ENCODE measurements around the gene TNP1. TPM values are rescaled to one million over a fixed set of nuclear protein-coding genes. Genes with fewer than 3 reads are reported as not detected.

The TNP1 gene
- total RNA-seq, 4 donors from 2014 or later: not detected

DNA sequence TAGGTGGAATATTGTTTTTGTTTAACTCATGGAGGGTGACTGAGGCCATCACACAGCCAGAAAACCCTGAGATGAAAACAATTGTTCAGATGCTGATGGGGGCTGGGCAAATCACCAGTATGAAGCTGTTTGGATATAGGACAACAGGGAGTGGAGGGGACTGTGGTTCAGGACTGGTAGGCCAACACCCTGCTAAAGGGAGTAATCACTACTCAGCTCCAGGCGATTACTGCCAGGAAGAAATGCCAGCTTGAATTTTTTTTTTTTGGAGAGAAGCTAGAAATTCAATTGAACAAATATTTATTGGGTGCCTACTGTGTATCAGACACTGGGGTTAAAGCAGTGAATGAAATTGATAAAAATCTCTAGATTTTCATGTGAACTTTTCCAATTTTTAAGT is 37.4 kb downstream of the TNP1 start:
- in situ Hi-C loops (cut with MboI; ENCODE audit: low pct_ligation_motif_present in 1 of 4, low pct_unique_long_range_greater_than_20kb in 1 of 4, low sequenced_read_pairs in 3 of 4): no loop called here
- intact Hi-C loops (cut with DNase I; ENCODE audit: low total_unique reads): no loop called here
- 65% methylated on average over 1 of the region's 1 CpG; no CpG with 5 or more reads in 1 of the 2 donors for WGBS, 2 donors (ENCODE audit: low coverage in 1 of 2)

GRCh38 chr2:216820709-216821108 is 39.2 kb downstream of the TNP1 start:
- 43 to 89% methylated on average over 1 to 3 of the region's 3 CpGs for WGBS, 2 donors (ENCODE audit: low coverage in 1 of 2)
- Histone ChIP-seq H3K27me3 (no peaks in the 10 kb centered on the region), H3K36me3 (no peaks in the 10 kb centered on the region), H3K27ac (no peak overlapping the region), H3K4me1 (no peaks in the 10 kb centered on the region), H3K9me3 (no peaks in the 10 kb centered on the region), H3K4me3 (no peak overlapping the region)
- no peak for TF ChIP-seq POLR2A (IDR thresholded peaks at IDR 0.05)
- TF ChIP-seq, protein P1, sequence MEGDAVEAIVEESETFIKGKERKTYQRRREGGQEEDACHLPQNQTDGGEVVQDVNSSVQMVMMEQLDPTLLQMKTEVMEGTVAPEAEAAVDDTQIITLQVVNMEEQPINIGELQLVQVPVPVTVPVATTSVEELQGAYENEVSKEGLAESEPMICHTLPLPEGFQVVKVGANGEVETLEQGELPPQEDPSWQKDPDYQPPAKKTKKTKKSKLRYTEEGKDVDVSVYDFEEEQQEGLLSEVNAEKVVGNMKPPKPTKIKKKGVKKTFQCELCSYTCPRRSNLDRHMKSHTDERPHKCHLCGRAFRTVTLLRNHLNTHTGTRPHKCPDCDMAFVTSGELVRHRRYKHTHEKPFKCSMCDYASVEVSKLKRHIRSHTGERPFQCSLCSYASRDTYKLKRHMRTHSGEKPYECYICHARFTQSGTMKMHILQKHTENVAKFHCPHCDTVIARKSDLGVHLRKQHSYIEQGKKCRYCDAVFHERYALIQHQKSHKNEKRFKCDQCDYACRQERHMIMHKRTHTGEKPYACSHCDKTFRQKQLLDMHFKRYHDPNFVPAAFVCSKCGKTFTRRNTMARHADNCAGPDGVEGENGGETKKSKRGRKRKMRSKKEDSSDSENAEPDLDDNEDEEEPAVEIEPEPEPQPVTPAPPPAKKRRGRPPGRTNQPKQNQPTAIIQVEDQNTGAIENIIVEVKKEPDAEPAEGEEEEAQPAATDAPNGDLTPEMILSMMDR (IDR thresholded peaks at IDR 0.05): no peak
- no peak for TF ChIP-seq EP300 (IDR thresholded peaks at IDR 0.05; ENCODE audit: low read depth)
- no peak for TF ChIP-seq POLR2AphosphoS5 (IDR thresholded peaks at IDR 0.05)
- intact Hi-C loops (cut with DNase I; ENCODE audit: low total_unique reads) (no loop called here), in situ Hi-C loops (cut with MboI; ENCODE audit: low pct_ligation_motif_present in 1 of 4, low pct_unique_long_range_greater_than_20kb in 1 of 4, low sequenced_read_pairs in 3 of 4) (no loop called here)
- no peak for DNase-seq

More for the DNA sequence above, 37.4 kb downstream of the TNP1 start:
- Histone ChIP-seq H3K36me3 (no peaks in the 10 kb centered on the region), H3K4me1 (no peaks in the 10 kb centered on the region), H3K4me3 (no peak overlapping the region), H3K27ac (no peak overlapping the region), H3K27me3 (no peaks in the 10 kb centered on the region), H3K9me3 (no peaks in the 10 kb centered on the region)
- no peak for DNase-seq
- TF ChIP-seq EP300 (IDR thresholded peaks at IDR 0.05; ENCODE audit: low read depth) (no peak), POLR2AphosphoS5 (IDR thresholded peaks at IDR 0.05) (no peak), POLR2A (IDR thresholded peaks at IDR 0.05) (no peak)
- TF ChIP-seq, protein P1 (IDR thresholded peaks at IDR 0.05): no peak

- no peaks in the 10 kb centered on the region for H3K27me3 ChIP-seq
- no peaks in the 10 kb centered on the region for H3K36me3 ChIP-seq
- no peaks in the 10 kb centered on the region for H3K4me1 ChIP-seq
- no peak overlapping the region for H3K27ac ChIP-seq
- H3K4me3 ChIP-seq: no peak overlapping the region
- in situ Hi-C loops (cut with MboI; ENCODE audit: low pct_ligation_motif_present in 1 of 4, low pct_unique_long_range_greater_than_20kb in 1 of 4, low sequenced_read_pairs in 3 of 4): no loop called here
- TF ChIP-seq EP300 (IDR thresholded peaks at IDR 0.05; ENCODE audit: low read depth): no peak
- TF ChIP-seq, protein P1 (IDR thresholded peaks at IDR 0.05): no peak
- no peak for TF ChIP-seq POLR2A (IDR thresholded peaks at IDR 0.05)
- no peak for TF ChIP-seq POLR2AphosphoS5 (IDR thresholded peaks at IDR 0.05)
- no peaks in the 10 kb centered on the region for H3K9me3 ChIP-seq
- intact Hi-C loops (cut with DNase I; ENCODE audit: low total_unique reads): no loop called here
- 85 to 93% methylated on average over 4 to 8 of the region's 8 CpGs for WGBS, 2 donors (ENCODE audit: low coverage in 1 of 2)
- DNase-seq: no peak
Measured at GRCh38 chr2:216819766-216820165, 40.1 kb downstream of the TNP1 start.

DNA sequence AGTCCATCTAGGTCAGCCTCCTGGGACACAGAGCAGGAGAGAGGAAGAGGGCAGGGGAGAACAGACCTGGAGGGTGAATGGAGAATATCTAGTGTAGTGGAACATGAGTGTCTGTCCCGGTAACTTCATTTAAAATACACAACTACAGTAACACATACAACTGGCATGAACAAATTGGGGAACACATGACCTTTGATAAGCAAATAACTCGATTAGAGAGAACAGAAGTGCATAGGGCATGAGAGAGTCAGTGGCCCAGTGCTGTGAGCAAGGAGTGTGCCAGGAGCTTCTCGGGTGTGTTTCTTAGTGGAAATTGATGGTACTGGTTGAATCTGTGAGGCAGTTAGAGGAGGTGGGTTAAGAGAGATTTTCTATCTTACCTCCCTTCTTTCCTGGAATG is 40.8 kb downstream of the TNP1 start:
- Histone ChIP-seq H3K27me3 (no peaks in the 10 kb centered on the region), H3K9me3 (no peaks in the 10 kb centered on the region), H3K4me3 (no peak overlapping the region), H3K4me1 (no peaks in the 10 kb centered on the region), H3K27ac (no peak overlapping the region), H3K36me3 (no peaks in the 10 kb centered on the region)
- TF ChIP-seq POLR2A (IDR thresholded peaks at IDR 0.05): no peak
- TF ChIP-seq POLR2AphosphoS5 (IDR thresholded peaks at IDR 0.05): no peak
- no peak for TF ChIP-seq EP300 (IDR thresholded peaks at IDR 0.05; ENCODE audit: low read depth)
- TF ChIP-seq, protein P1 (IDR thresholded peaks at IDR 0.05): no peak
- WGBS, 2 donors (ENCODE audit: low coverage in 1 of 2): 59 to 60% methylated on average over 1 to 3 of the region's 3 CpGs
- in situ Hi-C loops (cut with MboI; ENCODE audit: low pct_ligation_motif_present in 1 of 4, low pct_unique_long_range_greater_than_20kb in 1 of 4, low sequenced_read_pairs in 3 of 4): no loop called here
- DNase-seq: no peak
- intact Hi-C loops (cut with DNase I; ENCODE audit: low total_unique reads): no loop called here
